GOT3 (cell line): ENCODE results near the gene CCDC187.
"Not testable (repeated sequence)": the region's sequence is repeated elsewhere in the genome, so short reads cannot be mapped to it uniquely, and the experiment has no call there.

Experiments used
- DNase-seq: peaks from one replicate; lab custom pipeline; 2025; ENCODE audit warnings: mixed read lengths; lab: John Stamatoyannopoulos, UW

Gene CCDC187

DNA sequence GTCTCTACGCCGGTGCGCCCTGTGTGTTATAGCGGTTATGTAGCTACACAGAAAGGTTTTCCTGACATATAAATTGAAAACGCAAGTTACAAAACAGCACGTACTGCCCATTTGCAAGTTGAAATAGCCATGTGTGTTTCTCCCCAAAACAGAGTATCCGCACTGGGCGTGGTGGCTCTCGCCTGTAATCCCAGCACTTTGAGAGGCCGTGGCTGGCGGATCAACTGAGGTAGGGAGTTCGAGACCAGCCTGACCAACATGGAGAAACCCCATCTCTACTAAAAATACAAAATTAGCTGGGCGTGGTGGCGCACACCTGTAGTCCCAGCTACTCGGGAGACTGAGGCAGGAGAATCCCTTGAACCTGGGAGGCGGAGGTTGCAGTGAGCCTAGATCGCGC is 37.3 kb downstream of the CCDC187 start:
- not testable (repeated sequence) for DNase-seq

GRCh38 chr9:136265561-136266355 is 38.1 kb downstream of the CCDC187 start:
- DNase-seq, result no peak

GRCh38 chr9:136264441-136265405 is 39.2 kb downstream of the CCDC187 start:
- no peak for DNase-seq

DNA sequence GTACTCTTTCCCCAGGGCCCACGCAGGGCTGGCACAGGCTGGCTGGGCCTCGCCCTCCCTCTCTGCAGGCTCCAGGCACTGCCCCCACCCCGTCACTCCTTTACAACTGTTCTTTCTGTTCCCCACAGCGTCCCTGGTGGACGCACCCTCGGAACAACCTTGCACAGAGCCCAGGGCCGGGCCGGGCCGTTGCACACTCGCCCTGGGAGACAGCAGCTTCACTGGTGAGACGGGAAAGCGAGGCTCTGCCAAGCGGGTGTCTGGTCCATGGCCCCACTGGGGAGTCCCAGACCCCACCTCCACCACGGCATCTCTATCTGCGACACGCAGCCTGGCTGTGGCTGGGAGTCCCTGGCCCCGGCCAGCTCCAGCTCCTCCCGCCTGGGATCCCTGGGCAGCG is 39.9 kb downstream of the CCDC187 start:
- DNase-seq, result no peak

- no peak for DNase-seq
Measured at GRCh38 chr9:136262671-136263178, 41.2 kb downstream of the CCDC187 start.

DNA sequence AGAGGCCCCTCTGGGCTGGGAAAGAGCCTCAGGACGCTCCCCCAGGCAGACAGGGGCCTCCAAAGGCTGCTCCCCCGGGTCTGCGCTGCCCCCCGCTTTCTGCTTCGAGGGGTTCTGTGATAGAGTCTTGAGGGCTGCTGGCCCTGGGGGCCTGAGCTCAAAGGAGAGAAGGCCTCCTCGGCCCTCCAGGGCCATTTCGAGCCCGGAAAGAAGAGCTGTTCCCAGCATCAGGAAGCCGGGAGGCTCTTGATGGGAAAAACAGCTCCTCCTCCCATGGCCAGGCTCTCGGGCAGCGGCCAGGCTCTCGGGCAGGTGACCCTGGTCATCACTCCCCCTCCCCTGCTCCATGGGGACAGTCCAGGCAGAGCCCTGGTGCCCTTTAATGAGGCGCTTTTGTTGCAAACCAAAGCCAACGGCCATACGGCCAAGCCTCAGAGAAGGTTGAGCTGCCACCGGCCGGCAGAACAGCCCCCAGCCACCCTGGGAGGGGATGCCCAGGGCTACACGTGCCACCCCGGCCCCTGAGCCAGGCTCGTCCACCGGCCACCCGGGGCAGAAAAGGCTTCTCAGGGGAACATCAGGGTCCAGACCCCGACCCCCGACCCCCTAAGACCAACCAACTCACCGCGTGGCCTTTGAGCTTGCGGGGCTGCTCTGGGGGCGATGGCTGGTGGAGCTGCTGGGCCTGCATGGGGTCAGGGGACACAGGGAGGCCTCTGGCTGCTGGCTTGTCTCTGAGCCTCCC is 42.0 kb downstream of the CCDC187 start:
- no peak for DNase-seq

GRCh38 chr9:136260936-136261472 is 42.9 kb downstream of the CCDC187 start:
- no peak for DNase-seq

- no peak for DNase-seq
Measured at GRCh38 chr9:136260521-136260920, 43.4 kb downstream of the CCDC187 start.

DNA sequence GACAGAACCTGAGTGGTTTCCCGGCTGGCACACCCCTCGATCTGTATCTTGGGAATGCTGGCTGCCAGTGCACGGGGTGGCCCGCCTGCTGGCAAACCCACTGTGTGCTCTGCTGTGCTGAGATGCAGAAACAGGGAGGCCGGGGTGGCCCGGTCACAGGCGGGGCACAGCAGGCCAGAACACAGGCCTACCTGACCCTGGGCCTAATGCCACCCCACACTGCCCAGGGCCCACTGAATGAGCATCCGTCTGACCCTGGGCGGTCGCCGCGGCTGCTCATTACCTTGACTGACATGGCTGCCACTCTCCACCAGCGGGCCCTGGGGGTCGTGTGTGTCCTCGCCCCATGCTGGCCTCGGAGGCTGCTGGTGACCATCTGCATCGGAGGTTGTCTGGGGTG is 44.1 kb downstream of the CCDC187 start:
- DNase-seq, result no peak

- DNase-seq, result no peak
Measured at GRCh38 chr9:136259517-136259813, 44.4 kb downstream of the CCDC187 start.

GRCh38 chr9:136258786-136259516 is 44.9 kb downstream of the CCDC187 start:
- DNase-seq, result no peak

GRCh38 chr9:136258299-136258625 is 45.6 kb downstream of the CCDC187 start:
- no peak for DNase-seq

- no peak for DNase-seq
Measured at GRCh38 chr9:136257381-136258298, 46.3 kb downstream of the CCDC187 start.

- no peak for DNase-seq
Measured at GRCh38 chr9:136255896-136256890, 47.7 kb downstream of the CCDC187 start.

- DNase-seq, result no peak
Measured at GRCh38 chr9:136255166-136255538, 48.7 kb downstream of the CCDC187 start.

DNA sequence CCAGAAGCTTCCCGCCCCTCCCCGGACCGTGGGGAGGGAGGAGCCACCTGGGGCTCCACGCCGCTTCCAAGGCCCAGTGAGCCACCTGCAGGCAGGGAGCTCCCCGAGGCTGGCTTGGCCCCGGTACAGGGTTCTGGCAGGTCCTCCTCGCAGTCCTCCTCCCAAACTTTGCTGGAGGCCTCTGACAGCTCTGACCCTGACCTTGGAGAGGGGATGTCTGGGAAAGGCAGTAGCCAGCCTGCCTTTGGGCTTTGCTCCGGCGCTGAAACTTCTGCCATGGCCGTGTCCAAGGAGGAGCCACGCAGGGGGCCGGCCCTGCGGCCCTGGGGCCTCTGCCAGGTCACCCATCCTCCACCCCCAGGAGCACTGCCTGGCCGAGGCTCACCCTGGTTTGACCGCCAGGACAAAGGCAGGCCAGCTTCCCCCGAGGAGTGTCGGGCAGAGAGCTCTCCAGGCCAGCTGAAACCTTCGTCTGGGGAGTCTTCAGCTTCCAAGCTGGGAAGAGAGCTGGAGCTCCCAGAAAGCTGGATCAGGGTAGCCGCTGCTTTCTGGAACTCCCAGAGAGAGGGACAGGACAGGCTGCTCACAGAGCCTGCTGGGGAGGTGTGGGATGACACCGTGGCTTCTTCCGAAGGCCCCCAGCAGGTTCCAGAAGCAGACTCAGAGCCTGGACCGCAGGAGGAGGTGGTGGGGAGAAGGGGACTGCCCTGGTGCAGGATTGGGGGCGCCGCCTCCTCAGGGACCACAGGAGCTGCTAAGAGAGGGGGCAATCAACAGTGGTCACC is 49.3 kb downstream of the CCDC187 start:
- DNase-seq, result no peak

- DNase-seq, result no peak
Measured at GRCh38 chr9:136253246-136254130, 50.4 kb downstream of the CCDC187 start.
